ENCODE measurements around the gene ADAM8. TPM values are rescaled to one million over a fixed set of nuclear protein-coding genes. Genes with fewer than 3 reads are reported as not detected.
"Not testable (repeated sequence)": the region's sequence is repeated elsewhere in the genome, so short reads cannot be mapped to it uniquely, and the experiment has no call there.

Gene ADAM8
- polyA plus RNA-seq, 1 of the 3 experiments (the other 2 are of a cell fraction) = 1.7 TPM

GRCh38 chr10:133266056-133266795 is 10.4 kb downstream of the ADAM8 start:
- 84% methylated on average over 15 of the region's 21 CpGs for WGBS (ENCODE audit: low lambda C conversion rate)

GRCh38 chr10:133265052-133265451 is 11.6 kb downstream of the ADAM8 start:
- not testable (repeated sequence) for H3K36me3 ChIP-seq (replicated peaks in 1 of 2; ENCODE audit: control insufficient read depth in 1 of 2, insufficient read depth in 2 of 2, low read length in 1 of 2); H2AFZ ChIP-seq (ENCODE audit: low read depth); H3K9me3 ChIP-seq; H4K20me1 ChIP-seq (ENCODE audit: insufficient read depth); H3K27me3 ChIP-seq (ENCODE audit: insufficient read depth); H3K4me2 ChIP-seq; DNase-seq; H3K79me2 ChIP-seq (ENCODE audit: insufficient read depth); H3K27ac ChIP-seq (ENCODE audit: low read depth in 2 of 2, low read length in 1 of 2); H3F3A ChIP-seq (replicated peaks; ENCODE audit: insufficient read depth); H3K9me2 ChIP-seq; H3K9ac ChIP-seq; H3K4me3 ChIP-seq (ENCODE audit: low read depth in 2 of 2, low read length in 1 of 2)
- CTCF ChIA-PET = interaction anchor here (1.0 kb wide), 1 partner anchor 121 kb away, joined by 3 read pairs; no protein-coding TSS in a partner anchor
- POLR2A ChIA-PET = interaction anchor here (1.5 kb wide), 1 partner anchor 15 kb away, joined by 4 read pairs; no protein-coding TSS in a partner anchor
- H3K4me1 ChIP-seq (ENCODE audit: control insufficient read depth in 1 of 2, insufficient read depth in 2 of 2, low read depth in 1 of 2, low read length in 1 of 2) = peaks cover 0 to 14% of the 10 kb centered on the region in 2 experiments; a peak in 2 of 4 replicates
- WGBS (ENCODE audit: low lambda C conversion rate) = 58% methylated on average over 10 of the region's 10 CpGs

More at GRCh38 chr10:133266056-133266795, 10.4 kb downstream of the ADAM8 start:
- no peak for TF ChIP-seq USF1 (IDR thresholded peaks at IDR 0.05; ENCODE audit: borderline replicate concordance, low read depth)
- TF ChIP-seq ELF1 (IDR thresholded peaks at IDR 0.05) = no peak
- no peak for TF ChIP-seq MAX (IDR thresholded peaks at IDR 0.05; ENCODE audit: low read depth)
- TF ChIP-seq CHD2 (IDR thresholded peaks at IDR 0.05; ENCODE audit: low read length, partially characterized antibody) = no peak
- no peak for TF ChIP-seq TCF12 (IDR thresholded peaks at IDR 0.05)
- no peak for TF ChIP-seq IRF3 (IDR thresholded peaks at IDR 0.05; ENCODE audit: low read depth, low read length)
- TF ChIP-seq ZBTB33 (IDR thresholded peaks at IDR 0.05; ENCODE audit: borderline replicate concordance, low read depth) = no peak
- TF ChIP-seq POLR2AphosphoS5 (IDR thresholded peaks at IDR 0.05; ENCODE audit: low read depth, low read length) = no peak
- TF ChIP-seq RAD21 (IDR thresholded peaks at IDR 0.05; ENCODE audit: low read length) = no peak
- no peak for TF ChIP-seq FOSL2 (IDR thresholded peaks at IDR 0.05; ENCODE audit: borderline replicate concordance, low read depth)
- no peak for TF ChIP-seq TAF1 (IDR thresholded peaks at IDR 0.05; ENCODE audit: borderline replicate concordance, low read depth, low read length)
- TF ChIP-seq EZH2phosphoT487 (IDR thresholded peaks at IDR 0.05; ENCODE audit: borderline replicate concordance, low read depth) = no peak
- no peaks in the 10 kb centered on the region for H4K20me1 ChIP-seq (ENCODE audit: insufficient read depth)
- H3K4me1 ChIP-seq (ENCODE audit: control insufficient read depth in 1 of 2, insufficient read depth in 2 of 2, low read depth in 1 of 2, low read length in 1 of 2) = peaks cover 0 to 9% of the 10 kb centered on the region in 2 experiments; a peak in 1 of 4 replicates
- H3K27me3 ChIP-seq (ENCODE audit: insufficient read depth) = no peaks in the 10 kb centered on the region
- H3K9ac ChIP-seq = no peak overlapping the region
- no peak overlapping the region for H2AFZ ChIP-seq (ENCODE audit: low read depth)
- no peaks in the 10 kb centered on the region for H3K9me2 ChIP-seq
- no peaks in the 10 kb centered on the region for H3K9me3 ChIP-seq
- no peak overlapping the region for H3K4me3 ChIP-seq (ENCODE audit: low read depth in 2 of 2, low read length in 1 of 2)
- no peak for DNase-seq
- H3K27ac ChIP-seq (ENCODE audit: low read depth in 2 of 2, low read length in 1 of 2) = no peak overlapping the region
- H3F3A ChIP-seq (replicated peaks; ENCODE audit: insufficient read depth) = no peaks in the 10 kb centered on the region
- H3K4me2 ChIP-seq = no peak overlapping the region
- no peaks in the 10 kb centered on the region for H3K79me2 ChIP-seq (ENCODE audit: insufficient read depth)
- H3K36me3 ChIP-seq (replicated peaks in 1 of 2; ENCODE audit: control insufficient read depth in 1 of 2, insufficient read depth in 2 of 2, low read length in 1 of 2) = no peaks in the 10 kb centered on the region
- CTCF ChIA-PET = interaction anchor here (1.0 kb wide), 1 partner anchor 122 kb away, joined by 3 read pairs; no protein-coding TSS in a partner anchor
- POLR2A ChIA-PET = interaction anchor here (0.9 kb wide), 1 partner anchor 12 kb away, joined by 3 read pairs; no protein-coding TSS in a partner anchor
